Measurements from ENCODE around the gene ANKFN1. TPM values are rescaled to one million over a fixed set of nuclear protein-coding genes. Genes with fewer than 3 reads are reported as not detected.

The ANKFN1 gene
- total RNA-seq, 1 experiment from 2014 or later = not detected

DNA sequence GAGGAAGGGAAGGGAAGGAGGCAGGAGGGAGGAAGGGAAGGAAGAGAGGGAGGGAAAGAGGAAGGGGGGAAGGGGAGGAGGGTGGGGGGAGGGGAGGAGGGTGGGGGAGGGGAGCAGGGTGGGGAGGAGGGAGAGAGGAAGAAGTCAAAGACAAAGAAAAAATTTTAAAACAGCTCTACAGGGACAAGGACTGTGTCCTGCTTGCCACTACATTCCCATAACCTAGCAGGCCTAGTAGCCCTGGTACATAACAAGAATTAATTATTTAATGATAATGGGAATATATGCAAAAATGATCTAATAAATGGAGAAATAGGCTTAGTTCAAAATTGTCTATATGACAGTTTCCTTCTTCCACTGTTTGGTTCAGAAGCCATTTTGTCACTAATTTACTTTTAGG lies 392.7 kb downstream of the ANKFN1 start:
- CTCF ChIA-PET = no interaction called here
- no peak overlapping the region for H3K4me3 ChIP-seq (ENCODE audit: low read depth, low read length, poor library complexity, severe bottlenecking)
- H3K27ac ChIP-seq (ENCODE audit: low read depth, low read length, poor library complexity, severe bottlenecking) = no peak overlapping the region
- no peak for DNase-seq (ENCODE audit: low spot score)
- H3K27me3 ChIP-seq (replicated peaks; ENCODE audit: insufficient read depth, low read depth, low read length, poor library complexity) = peaks cover 2% of the 10 kb centered on the region
- POLR2A ChIA-PET (ENCODE audit: low non-redundant PET) = no interaction called here
- no peaks in the 10 kb centered on the region for H3K4me1 ChIP-seq (ENCODE audit: insufficient read depth, low read length, poor library complexity, severe bottlenecking)
- no peaks in the 10 kb centered on the region for H3K9me3 ChIP-seq (ENCODE audit: low read depth, low read length, poor library complexity, severe bottlenecking)
- intact Hi-C loops (cut with micrococcal nuclease; ENCODE audit: unreplicated experiment) = no loop called here
- no TSS peak for BruUV-seq (replicated peaks)
- H3K36me3 ChIP-seq (ENCODE audit: insufficient read depth, low read length, poor library complexity, severe bottlenecking) = no peaks in the 10 kb centered on the region
- TF ChIP-seq, protein P1, sequence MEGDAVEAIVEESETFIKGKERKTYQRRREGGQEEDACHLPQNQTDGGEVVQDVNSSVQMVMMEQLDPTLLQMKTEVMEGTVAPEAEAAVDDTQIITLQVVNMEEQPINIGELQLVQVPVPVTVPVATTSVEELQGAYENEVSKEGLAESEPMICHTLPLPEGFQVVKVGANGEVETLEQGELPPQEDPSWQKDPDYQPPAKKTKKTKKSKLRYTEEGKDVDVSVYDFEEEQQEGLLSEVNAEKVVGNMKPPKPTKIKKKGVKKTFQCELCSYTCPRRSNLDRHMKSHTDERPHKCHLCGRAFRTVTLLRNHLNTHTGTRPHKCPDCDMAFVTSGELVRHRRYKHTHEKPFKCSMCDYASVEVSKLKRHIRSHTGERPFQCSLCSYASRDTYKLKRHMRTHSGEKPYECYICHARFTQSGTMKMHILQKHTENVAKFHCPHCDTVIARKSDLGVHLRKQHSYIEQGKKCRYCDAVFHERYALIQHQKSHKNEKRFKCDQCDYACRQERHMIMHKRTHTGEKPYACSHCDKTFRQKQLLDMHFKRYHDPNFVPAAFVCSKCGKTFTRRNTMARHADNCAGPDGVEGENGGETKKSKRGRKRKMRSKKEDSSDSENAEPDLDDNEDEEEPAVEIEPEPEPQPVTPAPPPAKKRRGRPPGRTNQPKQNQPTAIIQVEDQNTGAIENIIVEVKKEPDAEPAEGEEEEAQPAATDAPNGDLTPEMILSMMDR (conservative IDR thresholded peaks at IDR 0.05; ENCODE audit: low read depth, low read length) = no peak
- no peak for TF ChIP-seq EZH2 (IDR thresholded peaks at IDR 0.05; ENCODE audit: borderline replicate concordance, low read depth, low read length, poor library complexity, severe bottlenecking)

DNA sequence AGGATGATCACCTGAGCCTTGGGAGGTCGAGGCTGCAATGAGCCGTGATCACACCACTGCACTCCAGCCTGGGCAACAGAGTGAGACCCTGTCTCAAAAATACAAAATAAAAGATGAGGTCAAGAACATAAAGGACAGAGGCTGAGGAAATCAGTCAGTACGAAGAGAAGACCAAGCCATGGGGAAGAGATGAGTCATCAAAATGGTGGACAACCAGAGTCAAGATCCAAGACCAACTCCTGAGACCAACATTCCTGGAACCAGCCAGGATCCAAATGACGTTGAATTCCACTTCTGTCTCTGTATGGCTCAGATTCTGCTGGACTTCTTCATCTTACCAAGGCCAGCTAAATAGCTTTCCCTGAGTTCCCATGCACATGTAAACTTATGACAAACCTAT lies 395.4 kb downstream of the ANKFN1 start:
- H3K27me3 ChIP-seq (replicated peaks; ENCODE audit: insufficient read depth, low read depth, low read length, poor library complexity) = peaks cover 5% of the 10 kb centered on the region
- intact Hi-C loops (cut with micrococcal nuclease; ENCODE audit: unreplicated experiment) = no loop called here
- ChIA-PET CTCF (no interaction called here), POLR2A (ENCODE audit: low non-redundant PET) (no interaction called here)
- no peak for DNase-seq (ENCODE audit: low spot score)
- TF ChIP-seq EZH2 (IDR thresholded peaks at IDR 0.05; ENCODE audit: borderline replicate concordance, low read depth, low read length, poor library complexity, severe bottlenecking) = no peak
- TF ChIP-seq, protein P1 (conservative IDR thresholded peaks at IDR 0.05; ENCODE audit: low read depth, low read length) = no peak
- no peak overlapping the region for H3K27ac ChIP-seq (ENCODE audit: low read depth, low read length, poor library complexity, severe bottlenecking)
- no TSS peak for BruUV-seq (replicated peaks)
- no peak overlapping the region for H3K4me3 ChIP-seq (ENCODE audit: low read depth, low read length, poor library complexity, severe bottlenecking)
- H3K4me1 ChIP-seq (ENCODE audit: insufficient read depth, low read length, poor library complexity, severe bottlenecking) = no peaks in the 10 kb centered on the region
- no peaks in the 10 kb centered on the region for H3K36me3 ChIP-seq (ENCODE audit: insufficient read depth, low read length, poor library complexity, severe bottlenecking)
- H3K9me3 ChIP-seq (ENCODE audit: low read depth, low read length, poor library complexity, severe bottlenecking) = no peaks in the 10 kb centered on the region

DNA sequence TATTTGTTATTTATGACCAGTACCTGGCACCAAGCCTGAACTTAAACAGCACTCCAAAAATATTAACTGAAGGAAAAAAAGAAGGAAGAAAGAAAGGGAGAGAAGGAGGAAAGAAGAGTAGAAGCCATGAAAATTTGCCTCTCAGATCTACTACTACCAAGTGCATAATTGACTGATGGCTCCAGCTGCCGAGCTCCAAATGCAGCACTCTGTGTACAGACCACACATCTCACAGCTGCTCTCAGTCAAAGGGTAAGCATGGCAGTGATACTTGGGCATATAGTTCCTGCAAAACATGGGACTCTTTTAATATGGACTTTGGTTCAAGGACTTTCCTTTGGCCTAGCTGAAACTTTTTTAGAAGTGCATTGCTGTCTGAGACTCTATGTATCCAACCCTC lies 396.2 kb downstream of the ANKFN1 start:
- BruUV-seq (replicated peaks) = no TSS peak
- no peak overlapping the region for H3K4me3 ChIP-seq (ENCODE audit: low read depth, low read length, poor library complexity, severe bottlenecking)
- ChIA-PET POLR2A (ENCODE audit: low non-redundant PET) (no interaction called here), CTCF (interaction anchor here (0.6 kb wide), 1 partner anchor 39 kb away, joined by 3 read pairs; no protein-coding TSS in a partner anchor)
- no peaks in the 10 kb centered on the region for H3K36me3 ChIP-seq (ENCODE audit: insufficient read depth, low read length, poor library complexity, severe bottlenecking)
- peaks cover 5% of the 10 kb centered on the region for H3K27me3 ChIP-seq (replicated peaks; ENCODE audit: insufficient read depth, low read depth, low read length, poor library complexity)
- no peak for TF ChIP-seq EZH2 (IDR thresholded peaks at IDR 0.05; ENCODE audit: borderline replicate concordance, low read depth, low read length, poor library complexity, severe bottlenecking)
- TF ChIP-seq, protein P1 (conservative IDR thresholded peaks at IDR 0.05; ENCODE audit: low read depth, low read length) = no peak
- DNase-seq (ENCODE audit: low spot score) = no peak
- H3K9me3 ChIP-seq (ENCODE audit: low read depth, low read length, poor library complexity, severe bottlenecking) = no peaks in the 10 kb centered on the region
- intact Hi-C loops (cut with micrococcal nuclease; ENCODE audit: unreplicated experiment) = no loop called here
- H3K4me1 ChIP-seq (ENCODE audit: insufficient read depth, low read length, poor library complexity, severe bottlenecking) = no peaks in the 10 kb centered on the region
- H3K27ac ChIP-seq (ENCODE audit: low read depth, low read length, poor library complexity, severe bottlenecking) = no peak overlapping the region

Measured in A673 (cell line).